Right lobe of liver (tissue), 4 donors: ENCODE results near the gene CRYBG1.

Experiments used
- POLR2A ChIP-seq: fragments of 450-650 bp; IDR thresholded peaks from one replicate; pipeline ENCODE4 v1.6.1; 2017; ENCODE audit warnings: antibody characterized with exemption, mild to moderate bottlenecking
- TF ChIP-seq, protein P1 (sequence below), 4 donors: fragments of 200-600 bp in 3 of 4; fragments of 450-650 bp in 1 of 4; IDR thresholded peaks; one replicate each; pipeline versions ENCODE4 v1.5.1 to v1.8.0; 2016 to 2022; ENCODE audit warnings: antibody characterized with exemption in 4 of 4, mild to moderate bottlenecking in 2 of 4
- donor health status: DM: no; HTN: no; CAD: no.
- donor health status: DM: no; HTN: no; CAD: no.
- donor health status: DM: no; HTN: yes; CAD: no.

- TF ChIP-seq, protein P1, sequence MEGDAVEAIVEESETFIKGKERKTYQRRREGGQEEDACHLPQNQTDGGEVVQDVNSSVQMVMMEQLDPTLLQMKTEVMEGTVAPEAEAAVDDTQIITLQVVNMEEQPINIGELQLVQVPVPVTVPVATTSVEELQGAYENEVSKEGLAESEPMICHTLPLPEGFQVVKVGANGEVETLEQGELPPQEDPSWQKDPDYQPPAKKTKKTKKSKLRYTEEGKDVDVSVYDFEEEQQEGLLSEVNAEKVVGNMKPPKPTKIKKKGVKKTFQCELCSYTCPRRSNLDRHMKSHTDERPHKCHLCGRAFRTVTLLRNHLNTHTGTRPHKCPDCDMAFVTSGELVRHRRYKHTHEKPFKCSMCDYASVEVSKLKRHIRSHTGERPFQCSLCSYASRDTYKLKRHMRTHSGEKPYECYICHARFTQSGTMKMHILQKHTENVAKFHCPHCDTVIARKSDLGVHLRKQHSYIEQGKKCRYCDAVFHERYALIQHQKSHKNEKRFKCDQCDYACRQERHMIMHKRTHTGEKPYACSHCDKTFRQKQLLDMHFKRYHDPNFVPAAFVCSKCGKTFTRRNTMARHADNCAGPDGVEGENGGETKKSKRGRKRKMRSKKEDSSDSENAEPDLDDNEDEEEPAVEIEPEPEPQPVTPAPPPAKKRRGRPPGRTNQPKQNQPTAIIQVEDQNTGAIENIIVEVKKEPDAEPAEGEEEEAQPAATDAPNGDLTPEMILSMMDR (IDR thresholded peaks at IDR 0.05), result no peak
- no peak for TF ChIP-seq POLR2A
Measured at GRCh38 chr6:106517706-106518105, 157.2 kb downstream of the CRYBG1 start.
